Measurements from ENCODE around the gene KCNH2. TPM values are rescaled to one million over a fixed set of nuclear protein-coding genes. Genes with fewer than 3 reads are reported as not detected.

The KCNH2 gene
- total RNA-seq, 1 experiment from 2014 or later = 1.8 TPM

DNA sequence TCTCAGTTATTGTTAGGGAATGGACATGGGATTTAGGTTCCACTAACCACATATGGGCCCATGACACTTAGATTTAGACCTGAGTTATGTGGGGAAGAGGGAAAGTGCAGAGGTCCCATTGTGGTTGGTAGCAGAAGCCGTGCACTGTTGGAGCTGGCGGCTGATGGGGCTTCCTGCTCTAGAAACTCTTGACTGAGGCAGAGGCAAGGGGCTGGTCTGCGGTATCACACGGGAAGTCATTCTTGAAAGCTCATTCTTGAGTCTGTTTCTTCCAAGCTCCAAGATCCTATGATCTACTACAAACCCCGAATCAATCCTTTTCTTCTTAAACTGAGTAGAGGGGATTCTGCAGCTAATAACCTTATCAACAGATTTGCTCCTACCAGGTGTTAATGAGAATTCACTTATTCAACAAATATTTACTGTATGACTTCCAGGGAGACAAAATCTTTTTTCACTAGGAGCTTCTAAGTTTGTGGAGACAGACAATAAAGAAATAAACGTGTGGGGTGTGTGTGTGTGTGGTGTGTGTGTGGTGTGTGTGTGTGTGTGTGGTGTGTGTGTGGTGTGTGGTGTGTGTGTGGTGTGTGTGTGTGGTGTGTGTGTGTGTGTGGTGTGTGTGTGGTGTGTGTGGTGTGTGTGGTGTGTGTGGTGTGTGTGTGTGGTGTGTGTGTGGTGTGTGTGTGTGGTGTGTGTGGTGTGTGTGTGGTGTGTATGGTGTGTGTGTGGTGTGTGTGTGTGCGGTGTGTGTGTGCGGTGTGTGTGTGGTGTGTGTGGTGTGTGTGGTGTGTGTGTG is 68.7 kb downstream of the KCNH2 start:
- H3K4me3 ChIP-seq (ENCODE audit: low read depth in 2 of 2, low read length in 2 of 2) = no peak overlapping the region
- CTCF ChIA-PET = no interaction called here
- intact Hi-C loops (cut with micrococcal nuclease; ENCODE audit: unreplicated experiment) = no loop called here
- DNase-seq (ENCODE audit: low read depth, low spot score) = no peak
- H3K27ac ChIP-seq (ENCODE audit: low read length) = no peak overlapping the region
- in situ Hi-C loops (cut with HindIII; ENCODE audit: low pct_unique_long_range_greater_than_20kb, low sequenced_read_pairs) = no loop called here
- POLR2A ChIA-PET = no interaction called here
- no peaks in the 10 kb centered on the region for H3K9me3 ChIP-seq (ENCODE audit: control insufficient read depth, insufficient read depth, low read depth, low read length)
- H3K4me1 ChIP-seq (ENCODE audit: control insufficient read depth, insufficient read depth, low read length) = no peaks in the 10 kb centered on the region
- H3K27me3 ChIP-seq (ENCODE audit: control insufficient read depth, insufficient read depth, low read length) = 0 out of 2 replicates have a peak, but pooled peaks cover 5% of the 10 kb centered on the region
- TF ChIP-seq SIN3A (IDR thresholded peaks at IDR 0.05; ENCODE audit: borderline replicate concordance, insufficient read depth, low read depth, low read length) (no peak), POLR2AphosphoS5 (IDR thresholded peaks at IDR 0.05; ENCODE audit: low read depth, low read length) (no peak), TCF7L2 (IDR thresholded peaks at IDR 0.05; ENCODE audit: low read depth, low read length) (no peak)
- TF ChIP-seq, protein P1, sequence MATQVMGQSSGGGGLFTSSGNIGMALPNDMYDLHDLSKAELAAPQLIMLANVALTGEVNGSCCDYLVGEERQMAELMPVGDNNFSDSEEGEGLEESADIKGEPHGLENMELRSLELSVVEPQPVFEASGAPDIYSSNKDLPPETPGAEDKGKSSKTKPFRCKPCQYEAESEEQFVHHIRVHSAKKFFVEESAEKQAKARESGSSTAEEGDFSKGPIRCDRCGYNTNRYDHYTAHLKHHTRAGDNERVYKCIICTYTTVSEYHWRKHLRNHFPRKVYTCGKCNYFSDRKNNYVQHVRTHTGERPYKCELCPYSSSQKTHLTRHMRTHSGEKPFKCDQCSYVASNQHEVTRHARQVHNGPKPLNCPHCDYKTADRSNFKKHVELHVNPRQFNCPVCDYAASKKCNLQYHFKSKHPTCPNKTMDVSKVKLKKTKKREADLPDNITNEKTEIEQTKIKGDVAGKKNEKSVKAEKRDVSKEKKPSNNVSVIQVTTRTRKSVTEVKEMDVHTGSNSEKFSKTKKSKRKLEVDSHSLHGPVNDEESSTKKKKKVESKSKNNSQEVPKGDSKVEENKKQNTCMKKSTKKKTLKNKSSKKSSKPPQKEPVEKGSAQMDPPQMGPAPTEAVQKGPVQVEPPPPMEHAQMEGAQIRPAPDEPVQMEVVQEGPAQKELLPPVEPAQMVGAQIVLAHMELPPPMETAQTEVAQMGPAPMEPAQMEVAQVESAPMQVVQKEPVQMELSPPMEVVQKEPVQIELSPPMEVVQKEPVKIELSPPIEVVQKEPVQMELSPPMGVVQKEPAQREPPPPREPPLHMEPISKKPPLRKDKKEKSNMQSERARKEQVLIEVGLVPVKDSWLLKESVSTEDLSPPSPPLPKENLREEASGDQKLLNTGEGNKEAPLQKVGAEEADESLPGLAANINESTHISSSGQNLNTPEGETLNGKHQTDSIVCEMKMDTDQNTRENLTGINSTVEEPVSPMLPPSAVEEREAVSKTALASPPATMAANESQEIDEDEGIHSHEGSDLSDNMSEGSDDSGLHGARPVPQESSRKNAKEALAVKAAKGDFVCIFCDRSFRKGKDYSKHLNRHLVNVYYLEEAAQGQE (IDR thresholded peaks at IDR 0.05; ENCODE audit: insufficient read depth in 1 of 2, low read depth in 2 of 2, low read length in 1 of 2) = no peak
- TF ChIP-seq, protein P2, sequence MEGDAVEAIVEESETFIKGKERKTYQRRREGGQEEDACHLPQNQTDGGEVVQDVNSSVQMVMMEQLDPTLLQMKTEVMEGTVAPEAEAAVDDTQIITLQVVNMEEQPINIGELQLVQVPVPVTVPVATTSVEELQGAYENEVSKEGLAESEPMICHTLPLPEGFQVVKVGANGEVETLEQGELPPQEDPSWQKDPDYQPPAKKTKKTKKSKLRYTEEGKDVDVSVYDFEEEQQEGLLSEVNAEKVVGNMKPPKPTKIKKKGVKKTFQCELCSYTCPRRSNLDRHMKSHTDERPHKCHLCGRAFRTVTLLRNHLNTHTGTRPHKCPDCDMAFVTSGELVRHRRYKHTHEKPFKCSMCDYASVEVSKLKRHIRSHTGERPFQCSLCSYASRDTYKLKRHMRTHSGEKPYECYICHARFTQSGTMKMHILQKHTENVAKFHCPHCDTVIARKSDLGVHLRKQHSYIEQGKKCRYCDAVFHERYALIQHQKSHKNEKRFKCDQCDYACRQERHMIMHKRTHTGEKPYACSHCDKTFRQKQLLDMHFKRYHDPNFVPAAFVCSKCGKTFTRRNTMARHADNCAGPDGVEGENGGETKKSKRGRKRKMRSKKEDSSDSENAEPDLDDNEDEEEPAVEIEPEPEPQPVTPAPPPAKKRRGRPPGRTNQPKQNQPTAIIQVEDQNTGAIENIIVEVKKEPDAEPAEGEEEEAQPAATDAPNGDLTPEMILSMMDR (IDR thresholded peaks at IDR 0.05) = no peak
- no TSS peak for BruUV-seq (replicated peaks)
- ATAC-seq = no peak
- H3K36me3 ChIP-seq (ENCODE audit: control insufficient read depth, insufficient read depth, low read length) = no peaks in the 10 kb centered on the region

DNA sequence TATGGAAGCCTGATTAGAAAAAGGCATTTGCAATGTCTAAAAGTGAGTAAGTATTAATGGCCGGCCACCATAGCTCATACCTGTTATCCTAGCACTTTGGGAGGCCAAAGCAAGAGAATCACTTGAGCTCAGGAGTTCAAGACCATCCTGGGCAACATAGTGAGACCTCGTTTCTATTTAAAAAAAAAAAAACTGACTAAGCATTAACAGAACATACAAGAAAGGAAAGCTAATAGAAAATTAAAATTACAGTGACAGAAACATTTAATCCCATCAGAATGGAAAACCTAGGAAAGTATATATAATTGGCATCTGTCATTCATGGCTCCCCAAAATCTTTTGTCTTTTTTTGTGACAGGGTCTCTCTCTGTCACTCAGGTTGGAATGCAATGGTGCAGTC is 69.9 kb downstream of the KCNH2 start:
- no TSS peak for BruUV-seq (replicated peaks)
- no peak for DNase-seq (ENCODE audit: low read depth, low spot score)
- ATAC-seq = no peak
- intact Hi-C loops (cut with micrococcal nuclease; ENCODE audit: unreplicated experiment) = no loop called here
- peaks cover 3% of the 10 kb centered on the region; the same call in 1 of the 2 replicates for H3K4me1 ChIP-seq (ENCODE audit: control insufficient read depth, insufficient read depth, low read length)
- POLR2A ChIA-PET = no interaction called here
- no peak overlapping the region for H3K27ac ChIP-seq (ENCODE audit: low read length)
- H3K9me3 ChIP-seq (ENCODE audit: control insufficient read depth, insufficient read depth, low read depth, low read length) = no peaks in the 10 kb centered on the region
- CTCF ChIA-PET = interaction anchor here (0.6 to 0.7 kb wide), 2 partner anchors 32 to 55 kb away, joined by 3 to 8 read pairs; no protein-coding TSS in a partner anchor
- TF ChIP-seq, protein P1 (IDR thresholded peaks at IDR 0.05; ENCODE audit: insufficient read depth in 1 of 2, low read depth in 2 of 2, low read length in 1 of 2) = no peak
- TF ChIP-seq SIN3A (IDR thresholded peaks at IDR 0.05; ENCODE audit: borderline replicate concordance, insufficient read depth, low read depth, low read length) (no peak), POLR2AphosphoS5 (IDR thresholded peaks at IDR 0.05; ENCODE audit: low read depth, low read length) (no peak), TCF7L2 (IDR thresholded peaks at IDR 0.05; ENCODE audit: low read depth, low read length) (no peak)
- TF ChIP-seq, protein P2 (IDR thresholded peaks at IDR 0.05) = no peak
- H3K4me3 ChIP-seq (ENCODE audit: low read depth in 2 of 2, low read length in 2 of 2) = no peak overlapping the region
- in situ Hi-C loops (cut with HindIII; ENCODE audit: low pct_unique_long_range_greater_than_20kb, low sequenced_read_pairs) = no loop called here
- H3K36me3 ChIP-seq (ENCODE audit: control insufficient read depth, insufficient read depth, low read length) = no peaks in the 10 kb centered on the region
- 0 out of 2 replicates have a peak, but pooled peaks cover 2% of the 10 kb centered on the region for H3K27me3 ChIP-seq (ENCODE audit: control insufficient read depth, insufficient read depth, low read length)
